IPS DF 4.7 (cell line): ENCODE measurements around the gene DNAJC7.
"Not testable (repeated sequence)": the region's sequence is repeated elsewhere in the genome, so short reads cannot be mapped to it uniquely, and the experiment has no call there.

ENCODE experiments used
- DNase-seq: peaks from one replicate; pipeline ENCODE4 v3.0.0-alpha.2; 2013; ENCODE audit warnings: low spot score; ENCODE audit errors: extremely low read depth

The DNAJC7 gene

GRCh38 chr17:42040818-42041217 lies 23.6 kb upstream of the DNAJC7 start:
- no peak for DNase-seq

- DNase-seq: no peak
Observed at GRCh38 chr17:42039794-42040763, 22.8 kb upstream of the DNAJC7 start.

- DNase-seq: no peak
Observed at GRCh38 chr17:42038221-42038973, 21.2 kb upstream of the DNAJC7 start.

- no peak for DNase-seq
Observed at GRCh38 chr17:42034059-42034458, 16.8 kb upstream of the DNAJC7 start.

DNA sequence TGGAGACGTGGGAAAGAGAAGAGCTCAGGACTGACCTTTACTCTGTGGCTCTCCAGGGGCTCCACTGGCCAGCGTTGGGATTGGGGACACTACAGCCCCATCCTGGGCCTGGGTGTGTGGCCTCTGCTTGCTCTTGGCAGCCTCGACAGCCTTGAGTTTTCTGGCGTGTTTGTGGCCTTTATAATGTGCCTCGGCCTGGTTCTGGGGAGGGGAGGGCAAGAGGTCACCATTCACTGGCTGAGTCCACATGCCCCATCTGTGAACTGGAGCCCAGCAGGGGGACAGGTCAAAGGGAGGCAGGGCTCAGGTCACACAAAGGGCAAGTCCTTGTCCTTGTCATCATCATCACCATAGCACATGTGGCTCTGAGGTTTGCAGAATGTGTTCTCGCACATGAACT lies 14.3 kb upstream of the DNAJC7 start:
- no peak for DNase-seq

GRCh38 chr17:42028791-42029127 lies 11.5 kb upstream of the DNAJC7 start:
- no peak for DNase-seq

DNA sequence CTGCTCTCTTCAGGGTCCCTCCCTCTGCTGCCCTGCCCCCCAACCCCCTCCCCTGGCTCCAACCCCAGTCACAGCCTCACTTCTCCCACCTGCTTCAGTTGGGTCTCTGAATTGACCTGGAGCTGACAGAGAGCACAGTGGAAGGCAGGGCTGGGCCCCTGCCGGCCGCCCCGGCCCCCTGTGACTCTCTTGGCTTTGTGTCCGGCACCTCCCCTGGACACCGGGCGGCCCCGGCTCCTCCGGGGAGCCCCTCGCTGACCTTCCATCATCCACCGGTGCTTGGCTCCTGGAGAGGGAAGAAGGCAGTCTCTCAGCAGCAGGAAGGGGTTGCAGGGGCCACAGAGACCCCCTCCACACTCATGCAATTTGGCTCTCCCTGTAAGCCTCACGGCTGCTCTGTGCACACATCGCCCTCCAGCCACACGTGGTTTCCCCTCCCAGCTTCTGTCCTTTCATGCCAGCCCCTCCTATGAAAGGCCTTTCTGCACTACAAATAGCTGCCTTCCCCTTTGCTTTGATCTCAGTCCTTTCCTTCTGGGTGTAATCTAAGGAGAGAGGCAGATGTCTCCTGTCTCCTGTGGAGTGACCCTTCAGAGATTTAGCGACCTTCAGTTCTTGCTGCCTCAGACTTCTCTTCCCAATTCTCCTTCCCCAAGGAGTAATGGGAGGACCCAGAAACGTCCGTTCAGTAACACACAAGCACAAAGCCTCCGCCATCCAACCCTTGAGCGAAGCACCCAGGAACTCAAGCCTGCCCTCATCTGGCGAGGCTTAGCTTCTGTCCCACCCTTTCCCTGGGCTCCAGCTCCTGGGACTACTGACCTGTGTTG lies 10.9 kb upstream of the DNAJC7 start:
- no peak for DNase-seq

DNA sequence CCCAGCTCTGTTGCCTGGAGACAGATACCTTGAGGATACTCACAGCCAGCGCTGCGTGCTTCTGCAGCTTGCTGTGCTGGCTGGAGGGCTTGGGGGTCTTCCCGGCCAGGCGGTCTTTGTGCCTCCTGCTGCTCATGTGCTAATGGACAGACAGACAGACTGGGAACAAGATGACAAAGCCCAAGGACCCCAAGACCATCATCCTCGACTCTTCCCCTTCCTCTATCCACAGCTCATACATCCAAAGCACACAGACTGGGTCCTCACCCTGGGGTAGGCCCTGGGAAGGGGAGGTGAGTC lies 10.3 kb upstream of the DNAJC7 start:
- DNase-seq: no peak

GRCh38 chr17:42026857-42027589 lies 9.8 kb upstream of the DNAJC7 start:
- DNase-seq: no peak

DNA sequence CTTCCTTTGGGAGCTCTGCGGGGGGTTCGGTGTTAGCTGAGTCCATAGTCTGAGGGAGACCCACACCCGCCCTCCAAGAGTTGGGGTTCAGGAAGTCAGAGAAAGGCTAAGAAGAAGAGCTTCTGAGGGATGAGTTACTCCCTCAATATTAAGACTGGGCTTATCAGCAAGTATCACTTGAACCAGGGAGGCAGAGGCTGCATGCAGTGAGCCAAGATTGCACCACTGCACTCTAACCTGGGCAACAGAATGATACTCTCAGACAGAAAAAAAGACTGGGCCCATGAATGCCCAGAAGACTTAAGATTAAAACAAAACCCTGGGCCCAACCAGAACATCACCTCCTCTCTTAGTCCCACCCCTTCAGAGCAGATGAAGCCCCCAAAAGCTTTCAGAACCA lies 8.7 kb upstream of the DNAJC7 start:
- DNase-seq: no peak

DNA sequence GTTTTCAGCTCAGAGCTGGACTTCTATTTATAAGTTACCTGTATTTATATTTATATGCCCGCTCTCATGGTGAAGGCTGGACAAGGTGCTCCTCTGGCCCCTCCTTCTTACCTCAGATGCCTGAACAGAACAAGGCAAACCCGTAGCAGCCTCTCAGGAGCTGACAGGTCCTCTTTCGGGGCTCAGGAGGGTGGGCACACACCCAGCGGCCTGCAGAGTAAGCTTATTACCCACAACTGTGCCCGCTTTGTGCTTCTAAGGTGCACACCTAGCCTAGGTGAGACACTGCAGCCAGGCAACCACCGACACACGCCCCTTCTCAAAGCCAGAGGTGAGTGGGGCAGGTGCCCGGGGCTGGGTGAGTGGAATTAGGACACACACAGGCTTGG lies 7.9 kb upstream of the DNAJC7 start:
- DNase-seq: no peak

DNA sequence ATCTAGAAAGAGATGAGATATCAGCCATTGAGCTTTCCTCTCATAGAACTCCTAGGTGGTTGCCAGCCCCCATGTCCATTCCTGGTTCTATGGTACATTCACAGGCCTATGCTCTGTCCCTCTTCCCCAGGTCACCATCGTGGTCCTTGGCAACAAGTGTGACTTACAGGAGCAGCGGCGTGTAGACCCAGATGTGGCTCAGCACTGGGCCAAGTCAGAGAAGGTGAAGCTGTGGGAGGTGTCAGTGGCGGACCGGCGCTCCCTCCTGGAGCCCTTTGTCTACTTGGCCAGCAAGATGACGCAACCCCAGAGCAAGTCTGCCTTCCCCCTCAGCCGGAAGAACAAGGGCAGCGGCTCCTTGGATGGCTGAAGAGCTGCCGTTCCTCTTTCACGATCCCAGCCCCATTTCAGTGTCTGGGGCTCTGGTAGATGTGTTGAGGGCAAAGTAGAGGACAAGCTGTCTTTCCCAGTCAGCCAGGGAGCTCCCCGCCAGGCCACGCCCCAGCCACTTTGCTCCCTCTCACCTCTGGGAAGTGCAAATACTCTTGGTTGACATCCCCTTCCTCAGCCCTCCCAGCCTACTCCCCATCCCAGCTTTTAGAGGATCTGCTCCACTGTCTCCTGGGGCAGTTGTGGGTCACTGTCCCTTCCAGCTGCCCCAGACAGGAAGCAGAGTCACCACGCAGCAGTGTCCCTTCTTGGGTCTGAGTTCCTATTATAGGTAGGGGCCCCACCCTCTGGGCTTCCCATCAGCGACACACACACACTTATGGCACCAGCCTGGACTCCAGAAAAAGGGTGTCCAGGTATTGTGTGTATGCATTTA lies 6.5 kb upstream of the DNAJC7 start:
- no peak for DNase-seq

DNA sequence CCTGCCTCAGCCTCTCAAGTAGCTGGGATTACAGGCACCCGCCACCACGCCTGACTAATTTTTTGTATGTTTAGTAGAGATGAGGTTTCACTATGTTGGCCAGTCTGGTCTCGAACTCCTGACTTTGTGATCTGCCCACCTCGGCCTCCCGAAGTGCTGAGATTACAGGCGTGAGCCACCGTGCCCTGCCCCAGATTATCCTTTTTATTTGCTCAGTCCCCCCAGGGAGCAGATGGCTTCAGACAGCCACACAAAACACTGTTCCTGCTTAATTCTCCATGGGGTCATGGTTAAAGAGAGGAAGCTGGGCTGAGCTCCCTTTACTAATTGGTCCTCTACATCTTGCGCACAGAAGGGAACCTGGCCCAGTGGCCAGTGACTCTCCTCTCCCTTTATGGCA lies 3.6 kb upstream of the DNAJC7 start:
- not testable (repeated sequence) for DNase-seq

DNA sequence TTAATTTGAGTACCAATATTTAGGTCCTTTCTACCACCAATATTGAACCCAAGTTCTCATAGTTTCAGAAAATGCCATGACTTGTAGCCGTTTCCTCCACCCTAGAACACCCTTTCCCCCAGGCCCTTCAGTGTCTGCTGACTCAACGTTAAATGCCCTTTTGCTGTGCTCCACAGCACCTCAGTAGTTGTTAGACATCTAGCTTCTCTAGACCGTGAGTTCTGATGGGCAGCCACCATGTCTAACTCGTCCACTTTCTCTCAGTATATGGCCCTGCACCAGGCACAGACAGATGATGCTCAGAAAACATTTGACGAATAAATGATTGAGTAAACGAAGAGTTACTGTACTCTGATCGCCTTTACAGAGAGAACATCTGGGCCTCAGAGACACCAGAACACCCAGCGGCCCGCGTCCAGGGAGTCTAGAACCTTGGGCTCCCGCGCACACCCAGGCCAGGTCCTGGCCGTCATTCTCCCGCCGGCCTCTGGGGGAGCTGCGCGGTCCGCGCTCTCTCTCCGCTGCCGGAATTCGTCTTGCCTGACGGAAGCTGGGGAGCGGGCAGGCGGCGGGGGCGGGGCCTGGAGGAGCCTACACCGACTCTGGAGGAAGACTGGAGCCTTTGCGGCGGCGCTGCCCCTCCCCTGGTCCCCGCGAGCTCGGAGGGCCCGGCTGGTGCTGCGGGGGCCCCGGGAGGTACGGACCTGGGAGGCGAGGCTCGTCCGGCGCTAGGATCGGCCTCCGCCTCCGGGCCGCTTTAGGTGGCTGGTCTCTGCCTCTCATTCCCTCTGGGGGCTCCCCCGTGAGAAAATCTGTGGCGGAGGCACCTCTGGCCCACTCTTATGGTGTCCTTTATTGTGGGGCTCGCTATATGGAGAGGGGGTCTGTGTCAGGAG lies 2.5 kb upstream of the DNAJC7 start, which contains the start of gene NKIRAS2:
TSS of gene NKIRAS2 (plus strand) at position 582 of the 896 bp plus-strand sequence. CDS start 1,488 bp downstream, outside the sequence.
- DNase-seq: no peak

- no peak for DNase-seq
Observed at GRCh38 chr17:42018988-42019387, 1.7 kb upstream of the DNAJC7 start.

- no peak for DNase-seq
Observed at GRCh38 chr17:42018339-42018738, 1.1 kb upstream of the DNAJC7 start.

- no peak for DNase-seq
Observed at GRCh38 chr17:42017866-42018200, 594 bp upstream of the DNAJC7 start.

DNA sequence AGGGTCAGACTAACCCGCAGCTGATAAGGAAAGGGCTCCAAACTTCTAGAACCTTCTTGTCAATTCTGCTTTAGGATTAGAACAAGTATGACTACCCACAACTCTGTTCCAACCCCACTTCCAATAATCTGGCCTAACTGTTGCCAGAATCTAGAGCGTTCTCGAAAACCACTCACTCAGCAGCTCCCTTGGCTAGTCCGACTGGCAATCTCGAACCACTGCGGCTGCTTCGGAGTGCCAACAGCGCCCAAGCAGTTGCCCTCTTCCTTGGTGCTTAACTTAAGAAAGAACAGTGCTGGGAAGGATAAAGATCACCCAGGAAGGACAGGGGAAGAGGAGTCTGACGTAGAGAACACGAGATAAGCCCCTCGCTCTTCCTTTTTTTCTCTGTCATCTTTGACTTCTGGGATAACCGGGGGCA lies 818 bp downstream of the DNAJC7 start:
- DNase-seq: no peak

GRCh38 chr17:42013740-42014139 lies 3.5 kb downstream of the DNAJC7 start:
- not testable (repeated sequence) for DNase-seq
